ENCODE results near the gene GNRHR.

DNA sequence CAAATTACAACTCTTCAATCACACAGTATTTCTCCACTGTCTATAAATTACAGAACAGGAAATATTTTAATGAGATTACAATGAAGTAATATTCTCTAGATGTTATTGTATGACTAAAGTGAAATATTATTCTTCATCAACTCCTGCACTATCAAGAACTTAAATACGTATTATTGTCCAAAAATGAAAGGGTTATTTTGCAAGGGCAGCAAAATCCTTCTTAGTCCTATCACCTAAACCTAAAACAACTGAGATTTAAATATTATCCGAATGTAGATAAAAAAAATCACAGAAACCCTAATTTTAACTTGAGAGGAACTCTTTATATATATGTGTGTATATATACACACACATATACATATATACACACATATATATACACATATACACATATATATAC lies 58.1 kb downstream of the GNRHR start:
- TF ChIP-seq POLR2AphosphoS5 (IDR thresholded peaks at IDR 0.05; ENCODE audit: low read depth, low read length) (no peak), POLR2A (IDR thresholded peaks at IDR 0.05; ENCODE audit: low read depth, low read length) (no peak), TAF1 (IDR thresholded peaks at IDR 0.05; ENCODE audit: borderline replicate concordance, low read depth, low read length) (no peak)
